Measurements from ENCODE around the gene PCDHGA12. TPM values are rescaled to one million over a fixed set of nuclear protein-coding genes. Genes with fewer than 3 reads are reported as not detected.
A peak's percentile ranks its signal among the peaks of the same experiment; 100 is the strongest.

The PCDHGA12 gene
- total and polyA plus RNA-seq, 2 donors (not counting 1 experiment from before 2014, with no cell fraction given), result 11.9 to 13.7 TPM

- H3K9ac ChIP-seq (ENCODE audit: insufficient read depth, low read length), result no peak overlapping the region
- H3K27ac ChIP-seq (ENCODE audit: insufficient read depth, low read length), result no peak overlapping the region
- no peak overlapping the region for H2AFZ ChIP-seq (ENCODE audit: low read length)
- H3K9me3 ChIP-seq (ENCODE audit: control insufficient read depth, insufficient read depth, low read depth, low read length), result no peaks in the 10 kb centered on the region
- H4K20me1 ChIP-seq (ENCODE audit: control insufficient read depth, extremely low read depth, insufficient read depth, low read length), result no peaks in the 10 kb centered on the region
- no peak overlapping the region for H3K4me2 ChIP-seq (ENCODE audit: extremely low read depth, insufficient read depth, low read length)
- no peaks in the 10 kb centered on the region for H3K79me2 ChIP-seq (ENCODE audit: control insufficient read depth, insufficient read depth, low read length)
- no peaks in the 10 kb centered on the region for H3K36me3 ChIP-seq (ENCODE audit: control insufficient read depth, insufficient read depth, low read length)
- H3K27me3 ChIP-seq (ENCODE audit: control insufficient read depth, insufficient read depth, low read length), result no peaks in the 10 kb centered on the region
- TF ChIP-seq EZH2 (IDR thresholded peaks at IDR 0.05; ENCODE audit: low read length, missing control alignments) (no peak), CTCF (conservative IDR thresholded peaks at IDR 0.05 in 1 of 2, IDR thresholded peaks at IDR 0.05 in 1 of 2; ENCODE audit: low read depth in 1 of 2, low read length in 2 of 2) (no peak)
- H3K4me3 ChIP-seq (replicated peaks in 1 of 4; ENCODE audit: control extremely low read depth in 1 of 4, insufficient read depth in 1 of 4, low read depth in 3 of 4, low read length in 4 of 4), result no peak overlapping the region
- DNase-seq (ENCODE audit: low read depth in 2 of 2), result peak in 1 of 2 donors; percentile 52
- H3K4me1 ChIP-seq (ENCODE audit: control insufficient read depth, extremely low read depth, insufficient read depth, low read length), result no peaks in the 10 kb centered on the region
These were observed 9.3 kb downstream of the PCDHGA12 start for GRCh38 chr5:141439411-141440141.

GRCh38 chr5:141440341-141440740 lies 10.0 kb downstream of the PCDHGA12 start:
- no peak for DNase-seq (ENCODE audit: low read depth in 2 of 2)

More at GRCh38 chr5:141440341-141440740, 10.0 kb downstream of the PCDHGA12 start:
- H3K4me1 ChIP-seq (ENCODE audit: control insufficient read depth, extremely low read depth, insufficient read depth, low read length), result no peaks in the 10 kb centered on the region
- no peaks in the 10 kb centered on the region for H3K9me3 ChIP-seq (ENCODE audit: control insufficient read depth, insufficient read depth, low read depth, low read length)
- H3K36me3 ChIP-seq (ENCODE audit: control insufficient read depth, insufficient read depth, low read length), result no peaks in the 10 kb centered on the region
- no peak overlapping the region for H3K9ac ChIP-seq (ENCODE audit: insufficient read depth, low read length)
- H3K79me2 ChIP-seq (ENCODE audit: control insufficient read depth, insufficient read depth, low read length), result no peaks in the 10 kb centered on the region
- H3K27ac ChIP-seq (ENCODE audit: insufficient read depth, low read length), result no peak overlapping the region
- H2AFZ ChIP-seq (ENCODE audit: low read length), result no peak overlapping the region
- no peak overlapping the region for H3K4me3 ChIP-seq (replicated peaks in 1 of 4; ENCODE audit: control extremely low read depth in 1 of 4, insufficient read depth in 1 of 4, low read depth in 3 of 4, low read length in 4 of 4)
- TF ChIP-seq CTCF (conservative IDR thresholded peaks at IDR 0.05 in 1 of 2, IDR thresholded peaks at IDR 0.05 in 1 of 2; ENCODE audit: low read depth in 1 of 2, low read length in 2 of 2), result no peak
- TF ChIP-seq EZH2 (IDR thresholded peaks at IDR 0.05; ENCODE audit: low read length, missing control alignments), result no peak
- H3K4me2 ChIP-seq (ENCODE audit: extremely low read depth, insufficient read depth, low read length), result no peak overlapping the region
- no peaks in the 10 kb centered on the region for H4K20me1 ChIP-seq (ENCODE audit: control insufficient read depth, extremely low read depth, insufficient read depth, low read length)
- no peaks in the 10 kb centered on the region for H3K27me3 ChIP-seq (ENCODE audit: control insufficient read depth, insufficient read depth, low read length)

Data from fibroblast of lung (primary cell).